Upper lobe of left lung (tissue), 6 donors: ENCODE data around the gene OPRL1. TPM values are rescaled to one million over a fixed set of nuclear protein-coding genes. Genes with fewer than 3 reads are reported as not detected.
"Not testable (repeated sequence)": the region's sequence is repeated elsewhere in the genome, so short reads cannot be mapped to it uniquely, and the experiment has no call there.

ENCODE experiments used
- ATAC-seq, 2 donors: fragments of 200-7000 bp; cut with Tn5 transposase; one replicate each; pipeline ENCODE4 v1.9.1; 2022; ENCODE audit warnings: mild to moderate bottlenecking in 2 of 2, moderate library complexity in 2 of 2; ENCODE audit not compliant: low FRiP score in 2 of 2
- DNase-seq, 2 donors: peaks; one replicate each; pipeline ENCODE4 v3.0.0-alpha.2; 2019 to 2020
- H3K27ac ChIP-seq, 4 donors: fragments of 200-600 bp; sonication (generic); one replicate each; pipeline ENCODE4 v1.5.1; 2016 to 2019
- H3K27me3 ChIP-seq, 4 donors: fragments of 200-600 bp; sonication (generic); one replicate each; pipeline ENCODE4 v1.5.1; 2017 to 2019
- H3K36me3 ChIP-seq, 4 donors: fragments of 200-600 bp; sonication (generic); one replicate each; pipeline ENCODE4 v1.5.1; 2016 to 2019
- H3K4me1 ChIP-seq, 4 donors: fragments of 200-600 bp; sonication (generic); one replicate each; pipeline ENCODE4 v1.5.1; 2018 to 2019
- H3K4me3 ChIP-seq, 4 donors: fragments of 200-600 bp; sonication (generic); one replicate each; pipeline ENCODE4 v1.5.1; 2017 to 2019; ENCODE audit warnings: mild to moderate bottlenecking in 2 of 4, moderate library complexity in 1 of 4
- H3K9me3 ChIP-seq, 4 donors: fragments of 200-600 bp; sonication (generic); one replicate each; pipeline ENCODE4 v1.5.1; 2018 to 2019
- EP300 ChIP-seq, 4 donors: sonication (generic); formaldehyde crosslinking; IDR thresholded peaks; one replicate each; pipeline ENCODE4 v1.5.1; 2017; ENCODE audit warnings: antibody characterized with exemption in 4 of 4, control low read depth in 2 of 4
- POLR2A ChIP-seq, 4 donors: fragments of 450-650 bp; IDR thresholded peaks; one replicate each; pipeline ENCODE4 v1.5.1; 2016 to 2017; ENCODE audit warnings: antibody characterized with exemption in 4 of 4, mild to moderate bottlenecking in 2 of 4
- POLR2AphosphoS5 ChIP-seq, 2 donors: sonication (generic); formaldehyde crosslinking; IDR thresholded peaks; one replicate each; pipeline ENCODE4 v1.5.1; 2017; ENCODE audit warnings: antibody characterized with exemption in 2 of 2
- WGBS, 2 donors: methylation state at CpG; one replicate each; pipeline ENCODE4 v1.1.5; 2017 to 2018; 5-methylcytosine and 5-hydroxymethylcytosine counted together
- total RNA-seq, 6 donors: library from RNA; depleted of rRNA in 4 of 6; stranded (reverse); fragments of >200 nt in 4 of 6; gene quantifications; one replicate each; pipeline versions ENCODE4 v1.1.0 to v1.2.1, GENCODE V29; 2016 to 2021
- TF ChIP-seq, protein P1 (sequence below), 6 experiments: fragments of 450-650 bp in 4 of 6; fragments of 200-600 bp in 2 of 6; sonication (generic) in 2 of 6; IDR thresholded peaks; one replicate each; pipeline ENCODE4 v1.5.1; 2016 to 2019; ENCODE audit warnings: antibody characterized with exemption in 6 of 6
- donor health status: DM: no; HTN: no; CAD: no; lungs with moderate emphysema.
- donor health status: DM: no; HTN: yes; CAD: no; lungs with severe emphysema.

Gene OPRL1
- total RNA-seq, 6 donors from 2014 or later, result 1.7 to 3.1 (median 2.6) TPM

DNA sequence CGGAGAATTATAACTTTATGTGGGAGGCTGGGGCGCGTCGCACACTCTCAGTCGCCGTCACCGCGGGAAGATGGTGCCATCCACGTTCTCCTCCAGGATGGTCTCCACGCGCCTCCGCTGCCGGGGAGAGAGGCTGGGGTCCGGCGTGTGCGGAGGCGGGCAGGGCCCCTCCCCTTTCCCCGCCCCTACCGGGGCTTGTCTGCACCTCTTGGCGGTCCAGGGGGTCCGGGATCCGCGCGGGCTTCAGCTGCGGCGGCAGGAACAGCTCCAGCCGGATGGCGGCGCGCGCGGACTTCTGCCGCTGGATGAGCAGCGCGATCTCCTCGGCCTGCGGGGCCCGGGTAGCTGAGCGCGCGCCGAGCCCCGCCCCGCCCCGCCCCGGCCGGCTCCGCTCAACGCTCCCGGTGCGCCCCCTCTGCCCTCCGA, 3.5 kb downstream of the OPRL1 start:
- peaks cover 0 to 19% (median 8%) of the 10 kb centered on the region in 4 donors for H3K27me3 ChIP-seq
- peak overlapping the region; percentile 35 to 70 (median 58) for H3K4me3 ChIP-seq
- TF ChIP-seq, protein P1, sequence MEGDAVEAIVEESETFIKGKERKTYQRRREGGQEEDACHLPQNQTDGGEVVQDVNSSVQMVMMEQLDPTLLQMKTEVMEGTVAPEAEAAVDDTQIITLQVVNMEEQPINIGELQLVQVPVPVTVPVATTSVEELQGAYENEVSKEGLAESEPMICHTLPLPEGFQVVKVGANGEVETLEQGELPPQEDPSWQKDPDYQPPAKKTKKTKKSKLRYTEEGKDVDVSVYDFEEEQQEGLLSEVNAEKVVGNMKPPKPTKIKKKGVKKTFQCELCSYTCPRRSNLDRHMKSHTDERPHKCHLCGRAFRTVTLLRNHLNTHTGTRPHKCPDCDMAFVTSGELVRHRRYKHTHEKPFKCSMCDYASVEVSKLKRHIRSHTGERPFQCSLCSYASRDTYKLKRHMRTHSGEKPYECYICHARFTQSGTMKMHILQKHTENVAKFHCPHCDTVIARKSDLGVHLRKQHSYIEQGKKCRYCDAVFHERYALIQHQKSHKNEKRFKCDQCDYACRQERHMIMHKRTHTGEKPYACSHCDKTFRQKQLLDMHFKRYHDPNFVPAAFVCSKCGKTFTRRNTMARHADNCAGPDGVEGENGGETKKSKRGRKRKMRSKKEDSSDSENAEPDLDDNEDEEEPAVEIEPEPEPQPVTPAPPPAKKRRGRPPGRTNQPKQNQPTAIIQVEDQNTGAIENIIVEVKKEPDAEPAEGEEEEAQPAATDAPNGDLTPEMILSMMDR (IDR thresholded peaks at IDR 0.05), result peak; percentile 45 to 82 (median 71)
- TF ChIP-seq POLR2A (IDR thresholded peaks at IDR 0.05), result no peak
- peak in 1 of 2 donors; percentile 74 for ATAC-seq
- H3K4me1 ChIP-seq, result peaks cover 29 to 62% (median 44%) of the 10 kb centered on the region in 4 donors
- H3K27ac ChIP-seq, result no peak overlapping the region
- no peaks in the 10 kb centered on the region for H3K9me3 ChIP-seq
- no peaks in the 10 kb centered on the region for H3K36me3 ChIP-seq
- 1 to 3% methylated on average over 8 to 26 of the region's 52 CpGs for WGBS, 2 donors
- DNase-seq, result peak; percentile 82 to 95

DNA sequence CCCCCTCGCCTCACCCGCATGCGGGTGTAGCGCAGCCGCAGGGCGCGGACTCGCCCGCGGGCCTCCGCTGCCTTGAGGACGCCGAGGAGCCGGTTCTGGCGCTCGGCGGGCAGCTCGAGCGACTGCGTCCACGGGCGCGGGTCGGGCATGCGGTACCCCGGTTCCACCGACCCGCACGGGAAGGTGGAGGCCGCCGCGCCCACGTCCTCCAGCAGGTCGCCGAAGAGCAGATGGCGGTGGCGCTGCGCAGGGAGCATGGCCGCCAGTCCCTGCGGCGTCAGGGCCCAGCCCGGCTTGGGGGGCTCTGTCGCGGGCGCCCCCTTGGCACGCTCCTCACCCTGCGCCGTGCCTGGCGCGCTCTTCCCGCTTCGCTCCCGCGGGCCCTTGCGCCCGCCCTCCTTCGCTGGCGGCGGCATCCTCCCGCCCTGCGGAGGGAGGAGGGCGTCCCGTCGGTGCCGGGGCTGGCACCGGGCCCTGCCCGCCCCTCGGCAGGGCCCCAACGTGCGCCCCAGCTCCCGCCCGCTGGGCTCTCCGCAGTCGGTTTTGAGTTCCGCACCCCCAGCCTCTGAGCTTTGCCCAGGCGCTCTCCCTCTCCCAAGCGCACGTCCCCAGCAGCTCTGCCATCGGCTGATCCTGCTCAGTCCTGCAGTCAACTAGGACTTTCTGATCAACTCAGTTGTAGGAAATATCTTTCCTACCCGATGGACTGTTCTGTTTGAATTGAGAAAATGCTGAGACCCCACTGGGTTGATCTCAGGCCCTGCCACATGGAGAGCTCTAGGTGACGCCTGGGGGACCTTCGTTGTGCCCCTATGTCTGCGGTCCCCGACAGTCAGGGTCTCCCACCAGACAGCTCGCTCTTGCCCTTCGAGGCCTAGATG, 4.2 kb downstream of the OPRL1 start, which contains the start of gene LKAAEAR1:
Gene LKAAEAR1, minus strand, starts transcription at position 595 of the 881 bp plus-strand sequence. Its CDS starts 179 bp downstream, at position 416.
- Histone ChIP-seq H3K9me3 (no peaks in the 10 kb centered on the region), H3K4me3 (peak within 1 kb of the TSS; percentile 35 to 70 (median 58)), H3K36me3 (no peaks in the 10 kb centered on the region), H3K27me3 (peaks cover 0 to 19% (median 8%) of the 10 kb centered on the region in 4 donors), H3K27ac (no peak within 1 kb of the TSS), H3K4me1 (peaks cover 22 to 56% (median 38%) of the 10 kb centered on the region in 4 donors)
- 0 to 8% methylated on average over 6 to 25 of the region's 86 CpGs for WGBS, 2 donors
- TF ChIP-seq POLR2AphosphoS5 (IDR thresholded peaks at IDR 0.05), result no peak
- TF ChIP-seq POLR2A (IDR thresholded peaks at IDR 0.05), result no peak
- TF ChIP-seq EP300 (IDR thresholded peaks at IDR 0.05), result no peak
- TF ChIP-seq, protein P1 (IDR thresholded peaks at IDR 0.05), result no peak
- ATAC-seq, result no peak
- DNase-seq, result no peak

DNA sequence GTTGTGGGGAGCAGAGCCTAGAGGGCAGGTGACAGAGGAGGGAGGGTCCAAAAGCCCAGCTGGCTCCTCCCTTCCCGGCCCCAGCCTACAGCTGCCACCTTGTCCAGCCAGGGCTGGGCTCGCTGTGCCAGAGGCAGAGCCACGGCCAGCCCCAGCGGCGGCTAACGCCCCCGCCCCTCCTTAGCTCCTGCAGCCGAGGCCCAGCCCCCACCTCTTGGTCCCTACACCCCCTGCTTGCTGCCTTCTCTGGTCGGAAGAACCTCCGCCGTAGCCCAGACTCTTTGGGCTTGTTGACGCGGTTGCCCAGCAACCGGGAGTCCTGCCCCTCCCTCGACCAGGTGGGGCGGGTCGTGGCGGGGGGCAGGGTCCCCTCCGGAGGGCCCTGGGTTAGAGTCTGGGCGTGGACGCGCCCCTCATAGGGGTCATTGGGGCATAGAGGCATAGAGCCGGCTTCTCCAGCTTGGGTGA, 4.8 kb downstream of the OPRL1 start:
- Histone ChIP-seq H3K36me3 (no peaks in the 10 kb centered on the region), H3K27ac (no peak overlapping the region), H3K4me3 (no peak overlapping the region), H3K27me3 (peaks cover 0 to 19% (median 8%) of the 10 kb centered on the region in 4 donors), H3K4me1 (peaks cover 19 to 50% (median 36%) of the 10 kb centered on the region in 4 donors), H3K9me3 (no peaks in the 10 kb centered on the region)
- ATAC-seq (no peak), DNase-seq (peak in 1 of 2 donors; percentile 69)
- WGBS, 2 donors, result 0 to 10% methylated on average over 4 to 22 of the region's 23 CpGs
- TF ChIP-seq, protein P1 (IDR thresholded peaks at IDR 0.05), result no peak
- TF ChIP-seq EP300 (IDR thresholded peaks at IDR 0.05), result no peak

DNA sequence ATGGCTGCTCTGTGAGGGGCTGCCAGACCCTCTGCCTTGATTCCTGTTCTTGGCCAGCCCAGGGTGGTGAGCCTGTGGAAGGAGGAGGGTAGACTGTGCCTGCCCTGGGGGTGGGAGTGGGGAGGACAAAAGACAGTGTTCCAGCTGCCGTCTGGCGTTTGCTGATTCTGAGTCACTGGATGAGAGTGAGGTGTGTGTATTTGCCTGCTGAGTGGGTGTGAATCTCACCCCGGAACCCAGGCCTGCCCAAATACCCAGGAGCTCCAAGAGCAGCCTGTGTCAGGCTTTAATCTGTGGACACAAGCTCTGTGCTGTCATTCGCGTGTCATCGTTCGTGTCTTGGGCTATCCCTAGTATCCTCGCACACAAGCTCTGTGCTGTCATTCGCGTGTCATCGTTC, 6.9 kb downstream of the OPRL1 start:
- WGBS, 2 donors, result 89 to 100% methylated on average over 1 to 9 of the region's 11 CpGs
- Histone ChIP-seq H3K4me3 (no peak overlapping the region), H3K36me3 (no peaks in the 10 kb centered on the region), H3K4me1 (peaks cover 19 to 32% (median 28%) of the 10 kb centered on the region in 4 donors), H3K27me3 (peaks cover 0 to 19% (median 8%) of the 10 kb centered on the region in 4 donors), H3K27ac (no peak overlapping the region), H3K9me3 (no peaks in the 10 kb centered on the region)
- ATAC-seq (no peak), DNase-seq (no peak)
- TF ChIP-seq EP300 (IDR thresholded peaks at IDR 0.05), result no peak

DNA sequence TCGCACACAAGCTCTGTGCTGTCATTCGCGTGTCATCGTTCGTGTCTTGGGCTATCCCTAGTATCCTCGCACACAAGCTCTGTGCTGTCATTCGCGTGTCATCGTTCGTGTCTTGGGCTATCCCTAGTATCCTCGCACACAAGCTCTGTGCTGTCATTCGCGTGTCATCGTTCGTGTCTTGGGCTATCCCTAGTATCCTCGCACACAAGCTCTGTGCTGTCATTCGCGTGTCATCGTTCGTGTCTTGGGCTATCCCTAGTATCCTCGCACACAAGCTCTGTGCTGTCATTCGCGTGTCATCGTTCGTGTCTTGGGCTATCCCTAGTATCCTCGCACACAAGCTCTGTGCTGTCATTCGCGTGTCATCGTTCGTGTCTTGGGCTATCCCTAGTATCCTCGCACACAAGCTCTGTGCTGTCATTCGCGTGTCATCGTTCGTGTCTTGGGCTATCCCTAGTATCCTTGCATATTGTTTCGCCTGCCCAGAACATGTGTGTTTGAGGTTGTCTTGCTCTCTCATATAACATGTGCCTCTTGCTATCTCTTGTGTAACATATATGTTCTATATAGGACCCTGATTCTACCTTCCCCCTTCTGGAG, 7.4 kb downstream of the OPRL1 start:
- H3K4me3 ChIP-seq, H3K27ac ChIP-seq, H3K36me3 ChIP-seq, DNase-seq, ATAC-seq, H3K9me3 ChIP-seq: not testable (repeated sequence)
- 93 to 96% methylated on average over 6 of the region's 36 CpGs for WGBS, 2 donors
- H3K4me1 ChIP-seq, result peaks cover 18 to 27% (median 24%) of the 10 kb centered on the region in 4 donors
- H3K27me3 ChIP-seq, result peaks cover 0 to 19% (median 8%) of the 10 kb centered on the region in 4 donors

DNA sequence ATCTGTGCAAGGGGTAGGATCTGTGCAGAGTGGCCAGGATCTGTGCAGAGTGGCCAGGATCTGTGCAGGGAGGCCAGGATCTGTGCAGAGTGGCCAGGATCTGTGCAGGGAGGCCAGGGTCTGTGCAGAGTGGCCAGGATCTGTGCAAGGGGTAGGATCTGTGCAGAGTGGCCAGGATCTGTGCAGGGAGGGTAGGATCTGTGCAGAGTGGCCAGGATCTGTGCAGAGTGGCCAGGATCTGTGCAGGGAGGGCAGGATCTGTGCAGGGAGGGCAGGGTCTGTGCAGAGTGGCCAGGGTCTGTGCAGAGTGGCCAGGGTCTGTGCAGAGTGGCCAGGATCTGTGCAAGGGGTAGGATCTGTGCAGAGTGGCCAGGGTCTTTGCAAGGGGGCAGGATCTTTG, 8.7 kb downstream of the OPRL1 start:
- H3K27ac ChIP-seq, H3K9me3 ChIP-seq, H3K36me3 ChIP-seq, DNase-seq, ATAC-seq, H3K4me3 ChIP-seq: not testable (repeated sequence)
- peaks cover 8 to 14% (median 12%) of the 10 kb centered on the region in 4 donors for H3K4me1 ChIP-seq
- peaks cover 0 to 18% (median 8%) of the 10 kb centered on the region in 4 donors for H3K27me3 ChIP-seq
